Measurements from ENCODE around the gene KIF6.
"Not testable (repeated sequence)": the region's sequence is repeated elsewhere in the genome, so short reads cannot be mapped to it uniquely, and the experiment has no call there.

The KIF6 gene, protein sequence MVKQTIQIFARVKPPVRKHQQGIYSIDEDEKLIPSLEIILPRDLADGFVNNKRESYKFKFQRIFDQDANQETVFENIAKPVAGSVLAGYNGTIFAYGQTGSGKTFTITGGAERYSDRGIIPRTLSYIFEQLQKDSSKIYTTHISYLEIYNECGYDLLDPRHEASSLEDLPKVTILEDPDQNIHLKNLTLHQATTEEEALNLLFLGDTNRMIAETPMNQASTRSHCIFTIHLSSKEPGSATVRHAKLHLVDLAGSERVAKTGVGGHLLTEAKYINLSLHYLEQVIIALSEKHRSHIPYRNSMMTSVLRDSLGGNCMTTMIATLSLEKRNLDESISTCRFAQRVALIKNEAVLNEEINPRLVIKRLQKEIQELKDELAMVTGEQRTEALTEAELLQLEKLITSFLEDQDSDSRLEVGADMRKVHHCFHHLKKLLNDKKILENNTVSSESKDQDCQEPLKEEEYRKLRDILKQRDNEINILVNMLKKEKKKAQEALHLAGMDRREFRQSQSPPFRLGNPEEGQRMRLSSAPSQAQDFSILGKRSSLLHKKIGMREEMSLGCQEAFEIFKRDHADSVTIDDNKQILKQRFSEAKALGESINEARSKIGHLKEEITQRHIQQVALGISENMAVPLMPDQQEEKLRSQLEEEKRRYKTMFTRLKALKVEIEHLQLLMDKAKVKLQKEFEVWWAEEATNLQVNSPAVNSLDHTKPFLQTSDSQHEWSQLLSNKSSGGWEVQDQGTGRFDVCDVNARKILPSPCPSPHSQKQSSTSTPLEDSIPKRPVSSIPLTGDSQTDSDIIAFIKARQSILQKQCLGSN

DNA sequence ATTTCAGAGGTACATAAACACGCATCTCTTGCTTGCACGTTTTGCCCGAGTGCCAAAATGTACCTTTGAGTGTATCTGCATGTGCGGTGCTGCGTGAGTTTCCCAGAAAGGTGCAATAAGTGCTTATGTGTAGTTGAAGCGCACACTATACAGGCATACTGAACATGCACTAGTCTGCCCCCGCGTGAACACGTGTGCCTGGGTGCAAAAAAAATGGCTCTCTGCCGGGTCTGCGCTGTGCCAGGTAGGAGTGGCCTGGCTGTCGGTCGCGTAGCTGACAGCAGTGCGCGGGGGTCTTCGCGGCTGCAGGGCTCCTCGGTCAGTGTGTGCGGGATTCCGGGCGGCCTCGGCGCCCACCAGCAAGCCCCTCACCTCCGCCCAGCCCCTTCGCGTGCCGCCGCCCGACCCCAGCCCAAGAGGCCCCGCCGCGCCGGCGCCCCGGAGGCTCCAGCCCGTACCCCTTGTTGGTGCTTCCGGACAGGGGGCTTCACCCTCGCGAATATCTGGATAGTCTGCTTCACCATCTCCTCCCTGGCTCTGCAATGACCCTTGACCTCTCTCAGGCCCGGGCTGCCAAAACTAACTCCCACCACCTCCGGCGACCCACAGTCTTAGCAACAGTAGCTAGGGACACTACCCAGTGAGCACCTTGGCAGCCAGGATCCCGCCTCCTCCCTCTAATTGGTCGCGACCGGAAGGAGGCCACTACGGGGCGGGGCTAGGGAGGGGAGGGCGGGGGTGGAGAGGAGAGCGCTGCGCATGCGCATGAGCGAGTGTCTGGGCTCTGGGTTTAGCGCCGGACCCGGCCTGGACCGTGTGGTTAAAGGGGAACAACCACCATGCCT is at the start of gene KIF6:
Gene KIF6, minus strand, starts transcription at position 622 of the 845 bp plus-strand sequence. Its CDS starts 98 bp downstream, at position 524.
- peak; percentile 85 for DNase-seq

DNA sequence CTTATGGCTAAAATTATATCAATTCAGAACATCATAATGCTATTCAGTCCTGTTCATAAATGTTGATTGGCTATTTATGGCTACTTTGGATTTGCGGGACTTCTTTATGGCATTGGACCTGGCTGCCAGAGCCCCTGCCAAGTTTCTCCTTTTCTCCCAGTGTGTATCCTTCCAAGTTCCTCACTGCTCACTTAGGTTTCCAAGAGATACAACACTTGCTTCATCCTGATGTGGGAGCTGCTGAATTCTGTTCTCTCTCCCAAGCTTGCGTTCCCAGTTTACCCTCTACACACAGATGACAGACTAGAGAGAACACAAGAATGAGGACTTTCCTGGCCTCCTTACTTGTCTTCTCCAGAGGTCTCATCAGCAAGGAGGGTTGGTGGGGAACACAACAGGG is 48.6 kb upstream of the KIF6 start:
- DNase-seq, result no peak

DNA sequence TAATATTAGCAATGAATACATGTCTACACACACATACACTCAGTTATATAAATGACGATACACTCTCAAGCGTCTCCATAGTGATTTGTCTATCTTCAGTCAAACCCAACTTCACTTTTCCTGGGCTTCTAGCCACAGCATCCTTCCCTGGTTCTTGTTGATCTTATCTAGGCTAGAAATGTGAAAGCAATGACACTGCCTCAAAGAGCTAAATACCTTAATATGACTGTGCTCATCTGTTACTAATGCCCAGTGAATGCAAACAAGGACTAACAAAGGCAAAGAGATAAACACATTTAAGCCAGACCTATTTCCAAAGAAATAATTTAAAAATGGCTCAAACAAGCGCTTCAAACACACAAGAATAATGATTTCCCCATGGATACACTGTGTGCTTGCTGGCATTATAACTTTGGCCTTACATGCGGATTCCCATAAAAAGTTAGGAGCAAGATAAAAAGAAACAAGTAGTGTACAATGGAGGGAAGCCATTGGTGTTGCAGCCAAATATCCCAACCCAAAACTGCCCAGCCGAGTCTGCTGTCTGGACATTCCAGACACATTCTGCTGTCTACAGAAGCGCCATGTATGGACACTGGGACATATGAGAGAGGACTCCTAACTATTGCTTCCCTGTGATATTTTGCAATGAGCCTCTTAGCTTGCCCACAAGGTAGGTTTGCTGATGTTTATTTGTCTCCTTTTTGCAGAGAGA is 47.5 kb upstream of the KIF6 start:
- no peak for DNase-seq

DNA sequence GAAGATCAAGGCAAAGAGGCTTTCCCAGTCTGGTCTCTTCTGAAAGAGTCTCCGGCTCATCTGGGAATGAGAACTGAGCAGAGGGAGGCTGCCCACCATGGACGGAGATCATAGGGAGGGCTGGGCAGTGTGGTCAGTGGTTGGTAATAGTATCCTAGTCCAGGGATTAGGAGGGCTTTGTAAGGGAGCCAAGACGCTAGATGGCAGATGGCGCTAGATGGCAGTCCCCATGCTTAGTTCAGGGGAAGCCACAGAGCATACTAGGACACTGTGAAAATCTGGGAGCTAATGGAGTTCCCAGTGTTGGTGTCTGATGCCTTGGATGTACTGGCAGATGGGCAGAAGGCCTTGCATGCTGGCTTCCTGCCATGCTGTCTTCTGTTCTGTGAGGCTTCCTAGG is 45.2 kb upstream of the KIF6 start:
- DNase-seq, result no peak

DNA sequence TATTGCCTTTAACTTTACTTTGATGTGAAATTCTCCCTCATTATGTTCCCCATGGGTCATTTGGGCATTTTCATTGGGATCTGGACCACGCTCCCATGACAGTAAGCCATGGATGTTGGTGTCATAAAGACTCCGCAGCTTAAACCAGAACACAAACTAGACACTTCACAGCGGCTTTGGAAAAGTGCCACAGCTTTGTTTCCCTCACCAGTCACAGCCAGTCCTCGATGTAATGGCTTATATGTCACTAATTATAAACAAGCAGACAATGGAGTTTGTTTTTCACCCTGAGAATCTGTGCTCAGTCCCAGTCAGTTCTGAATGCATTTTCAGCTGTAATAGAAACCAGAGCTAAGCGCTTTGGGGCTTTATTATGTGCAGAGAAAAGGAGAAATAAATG is 43.8 kb upstream of the KIF6 start:
- no peak for DNase-seq

DNA sequence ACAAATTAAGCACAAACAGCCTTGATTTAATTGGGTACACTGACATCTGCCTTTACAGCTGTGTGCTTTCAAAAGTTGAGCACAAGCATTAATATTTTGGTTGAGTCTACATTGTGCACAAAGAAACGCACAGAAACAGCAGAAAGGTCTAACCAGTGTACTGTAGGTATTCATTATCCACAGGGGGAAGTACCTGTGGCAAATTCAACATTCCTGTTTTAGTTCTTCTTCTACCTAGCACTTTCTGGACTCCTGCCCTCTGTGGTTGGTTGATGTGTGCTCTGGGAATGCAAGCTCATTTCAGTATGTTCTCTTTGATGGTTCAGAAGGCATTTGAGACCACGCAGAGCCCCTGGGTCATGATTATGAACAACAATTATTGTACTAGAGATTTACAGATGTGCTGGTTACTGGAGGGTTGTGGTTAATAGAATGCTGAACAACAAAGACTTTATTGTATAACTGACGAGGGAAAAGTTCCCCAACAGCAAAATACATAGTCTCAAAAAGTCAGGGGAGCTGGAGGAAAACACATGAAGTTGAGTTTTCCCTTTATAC is 40.4 kb upstream of the KIF6 start:
- DNase-seq, result no peak

DNA sequence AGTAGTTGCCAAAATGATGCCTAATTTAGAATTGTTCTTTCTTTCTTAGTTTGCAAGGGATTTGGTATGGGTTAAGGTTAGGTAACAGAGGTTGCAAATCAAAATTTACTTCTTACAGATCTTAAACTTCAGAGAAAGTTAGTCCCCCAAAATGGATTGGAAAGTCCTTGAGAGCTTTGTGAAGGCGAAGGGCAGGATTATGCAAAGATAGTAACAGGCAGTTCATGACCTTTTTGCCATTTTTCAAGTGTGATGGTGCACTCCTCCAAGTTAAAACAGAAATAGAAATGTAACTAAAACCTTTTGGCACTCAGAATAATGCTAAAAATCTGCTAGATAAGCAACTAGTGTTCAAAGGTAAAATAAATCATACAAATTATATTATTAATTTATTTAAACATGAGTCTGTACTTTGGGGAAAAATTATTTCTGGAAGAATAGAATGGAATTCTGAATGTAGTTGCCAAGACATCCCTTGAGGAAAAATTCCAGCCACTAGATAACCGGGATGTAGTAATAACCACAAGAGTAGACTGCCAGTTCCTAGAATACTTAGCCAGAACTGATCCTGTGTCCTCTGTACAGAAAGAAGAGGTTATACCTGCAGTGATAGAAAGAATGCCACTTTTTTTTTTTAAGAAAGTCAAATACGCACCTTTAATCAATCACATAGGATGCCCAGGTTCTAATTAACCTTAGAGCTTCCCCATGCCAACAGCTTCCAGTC is 35.2 kb upstream of the KIF6 start:
- DNase-seq, result no peak

DNA sequence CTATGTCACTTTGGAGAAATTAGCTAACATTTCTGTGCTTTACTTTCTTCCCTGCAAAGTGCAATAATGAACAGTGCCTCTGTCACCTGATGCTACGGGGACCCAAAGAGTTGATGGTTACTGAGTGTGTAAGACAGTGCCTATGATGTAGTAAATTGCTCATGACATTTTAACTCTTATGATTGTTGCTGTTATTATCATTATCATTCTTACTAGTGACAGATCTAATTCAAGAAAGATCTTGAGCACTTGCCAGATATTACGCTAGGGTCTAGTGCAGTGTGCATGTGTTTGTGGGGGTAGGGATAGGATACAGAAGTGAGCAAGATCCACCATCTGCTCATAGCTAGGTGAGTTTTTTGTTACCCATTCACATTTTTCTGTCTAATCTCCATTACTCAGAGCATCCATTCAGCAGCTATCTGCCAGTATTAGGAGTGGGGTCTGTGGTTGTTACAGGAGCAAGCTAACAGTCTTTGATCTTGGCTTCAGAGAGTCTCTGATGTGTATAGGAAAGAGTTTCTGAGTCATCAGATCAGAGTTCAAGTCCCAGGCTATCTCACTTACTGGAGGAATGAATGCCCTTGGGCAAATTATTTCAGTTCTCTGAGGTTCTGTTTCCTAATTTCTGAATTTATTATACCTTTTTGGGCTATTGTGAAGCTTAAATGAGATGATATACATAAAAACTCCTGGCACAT is 33.8 kb upstream of the KIF6 start:
- DNase-seq, result no peak

DNA sequence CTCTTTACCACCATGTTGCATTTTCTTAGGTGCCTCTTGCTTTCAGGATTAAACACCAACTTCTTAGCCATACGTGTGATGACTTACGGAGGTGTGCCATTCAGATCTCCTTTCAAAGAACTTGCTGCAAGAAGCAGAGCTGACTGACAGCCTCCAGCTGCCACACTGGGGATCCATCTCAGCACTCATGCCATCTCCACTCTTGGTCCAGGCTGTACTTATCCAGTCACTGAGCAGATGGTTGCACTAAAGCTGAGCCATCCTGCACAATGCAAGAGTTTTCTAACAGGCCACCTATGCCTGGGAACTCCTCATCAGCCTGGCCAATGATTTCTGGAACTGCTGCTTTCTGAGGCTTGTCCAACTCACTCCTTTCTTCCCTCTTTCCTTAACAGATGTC is 31.4 kb upstream of the KIF6 start:
- DNase-seq, result no peak

DNA sequence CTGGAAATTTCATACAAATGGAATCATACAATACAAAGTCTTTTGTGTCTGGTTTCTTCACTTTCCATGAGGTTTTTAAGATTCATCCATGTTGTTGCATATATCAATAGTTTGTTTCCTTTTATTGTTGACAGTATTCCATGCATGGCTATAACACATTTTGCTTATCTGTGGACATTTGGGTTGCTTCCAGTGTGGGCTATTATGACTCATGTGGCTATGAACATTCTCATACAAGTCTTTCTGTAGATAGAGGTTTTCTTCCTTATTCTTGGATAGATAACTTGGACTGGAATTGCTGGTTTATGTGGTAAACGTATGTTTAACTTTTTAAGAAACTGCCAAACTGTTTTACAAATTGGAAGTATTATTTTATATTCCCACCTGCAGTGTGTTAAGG is 30.0 kb upstream of the KIF6 start:
- no peak for DNase-seq

DNA sequence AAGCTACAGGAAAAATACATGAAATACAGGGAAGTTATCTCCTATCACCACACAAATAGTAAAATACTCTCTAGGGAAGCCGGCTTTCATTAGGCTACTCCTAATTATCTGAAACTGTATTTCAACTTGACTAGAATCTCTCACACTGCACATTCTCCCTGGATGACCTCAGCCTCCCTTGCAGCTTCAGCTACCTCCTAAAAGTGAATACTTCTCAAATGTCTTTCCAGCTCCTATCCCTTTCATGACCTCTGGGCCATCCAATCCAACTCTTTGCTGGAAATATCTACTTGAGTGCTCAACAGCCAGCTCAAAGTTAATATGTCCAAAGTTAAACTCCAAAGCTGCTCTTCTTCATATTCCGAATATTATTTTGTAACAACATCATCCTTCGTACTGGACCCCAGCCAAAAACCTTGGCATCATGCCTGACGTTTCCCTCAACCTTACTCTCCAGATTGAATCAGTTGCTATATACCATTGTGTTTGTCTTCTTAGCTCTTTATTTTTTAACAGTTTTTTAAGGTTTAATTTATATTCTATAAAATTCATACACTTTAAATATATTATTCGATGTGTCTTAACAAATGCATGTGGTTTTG is 29.4 kb upstream of the KIF6 start:
- no peak for DNase-seq

DNA sequence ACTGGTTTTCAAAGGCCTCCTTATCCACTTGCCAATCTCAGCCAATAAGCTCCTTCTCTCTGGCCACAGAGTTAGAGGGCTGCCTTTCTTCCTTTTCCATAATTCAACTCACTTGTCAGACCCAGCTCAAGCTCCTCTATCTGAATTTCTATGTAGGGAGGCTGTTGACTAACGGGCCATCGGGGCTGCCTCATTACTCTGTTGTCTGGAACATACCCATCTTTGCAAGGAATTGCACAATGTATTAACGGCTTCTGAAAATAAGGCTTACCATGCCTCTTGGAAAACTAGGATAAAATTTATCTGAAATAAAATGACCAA is 28.5 kb upstream of the KIF6 start:
- DNase-seq, result no peak

DNA sequence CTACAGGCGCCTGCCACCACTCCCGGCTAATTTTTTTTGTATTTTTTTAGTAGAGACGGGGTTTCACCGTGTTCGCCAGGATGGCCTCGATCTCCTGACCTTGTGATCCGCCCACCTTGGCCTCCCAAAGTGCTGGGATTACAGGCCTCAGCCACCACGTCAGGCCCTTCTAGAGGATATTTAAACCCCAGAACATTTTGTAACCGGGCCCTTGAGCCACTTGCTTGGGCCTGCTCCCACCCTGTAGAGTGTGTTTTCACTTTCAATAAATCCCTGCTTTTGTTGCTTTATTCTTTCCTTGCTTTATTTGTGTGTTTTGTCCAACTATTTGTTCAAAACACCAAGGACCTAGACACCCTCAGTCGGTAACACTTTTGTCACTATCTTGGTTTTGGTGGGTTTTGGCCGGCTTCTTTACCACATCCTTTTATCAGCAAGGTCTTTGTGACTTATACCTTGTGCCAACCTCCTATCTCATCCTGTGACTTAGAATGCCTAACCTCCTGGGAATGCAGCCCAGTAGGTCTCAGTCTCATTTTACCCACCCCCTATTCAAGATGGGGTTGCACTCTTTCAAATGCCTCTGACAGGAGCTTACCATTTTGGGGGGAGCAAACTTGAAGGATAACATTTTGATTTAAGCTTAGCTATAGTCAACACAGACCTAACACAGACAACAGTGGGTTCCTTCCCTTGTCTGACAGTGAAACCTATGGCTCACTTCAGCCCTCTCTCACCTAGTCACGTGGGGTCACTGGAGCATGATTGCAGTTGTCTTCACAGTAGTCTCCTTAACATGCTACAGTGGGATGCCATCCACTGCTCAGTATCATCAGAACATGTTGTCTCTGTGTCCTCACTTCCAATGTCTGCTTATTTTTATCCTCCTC is 27.9 kb upstream of the KIF6 start:
- no peak for DNase-seq

DNA sequence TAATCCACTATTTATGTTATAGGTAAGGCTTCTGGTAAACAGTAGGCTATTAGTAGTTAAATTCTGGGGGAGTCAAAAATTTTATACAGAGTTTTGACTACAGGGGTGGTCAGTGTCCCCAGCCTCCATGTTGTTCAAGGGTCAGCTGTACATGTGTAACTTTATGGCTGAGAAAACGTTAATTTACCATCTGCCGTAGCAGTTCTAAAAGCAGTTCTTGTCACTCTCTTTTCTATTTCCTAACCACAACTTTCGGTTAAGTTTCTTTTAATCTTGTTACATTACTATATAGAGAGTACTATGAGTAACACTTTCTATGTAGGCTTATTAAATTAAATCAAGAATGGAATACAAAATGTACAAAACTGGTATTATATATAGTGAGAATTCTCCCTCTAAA is 21.6 kb upstream of the KIF6 start:
- DNase-seq, result no peak

DNA sequence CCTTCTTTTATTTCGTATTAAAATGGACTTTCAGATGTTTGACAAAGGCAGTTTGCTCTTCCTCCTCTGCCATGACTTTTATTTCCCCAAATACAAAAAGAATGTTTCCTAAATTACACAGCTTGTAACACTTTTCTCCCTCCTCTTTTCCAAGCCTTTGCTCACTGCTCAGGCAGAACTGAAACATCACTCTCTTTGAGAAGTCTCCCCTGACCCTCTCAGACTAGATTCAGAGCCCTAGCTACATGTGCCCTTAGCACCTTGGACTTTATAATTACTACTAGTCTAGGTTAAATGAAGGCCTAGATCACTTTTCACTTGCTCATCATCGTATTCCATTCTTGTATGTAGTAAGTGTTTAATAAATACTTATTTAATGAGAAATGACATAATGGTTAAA is 8.5 kb upstream of the KIF6 start:
- no peak for DNase-seq

DNA sequence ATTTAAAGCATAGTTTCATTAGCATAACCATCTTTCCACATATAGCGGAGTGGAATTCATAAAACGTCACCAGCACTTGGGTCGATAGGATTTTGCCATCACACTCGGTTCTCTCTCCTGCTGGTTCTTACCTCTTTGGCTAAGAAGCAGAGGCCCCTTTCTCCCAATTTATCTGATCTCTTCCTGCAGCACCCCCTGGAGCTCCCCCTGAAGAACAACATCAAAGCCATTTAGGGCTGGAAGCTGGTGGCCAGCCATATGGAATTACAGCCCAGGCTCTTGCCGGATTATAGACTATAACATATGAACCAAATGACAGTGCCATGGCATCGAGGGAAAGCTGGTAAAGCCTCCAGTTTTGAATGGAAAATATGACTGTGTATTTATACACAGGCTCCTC is 6.4 kb upstream of the KIF6 start:
- no peak for DNase-seq

DNA sequence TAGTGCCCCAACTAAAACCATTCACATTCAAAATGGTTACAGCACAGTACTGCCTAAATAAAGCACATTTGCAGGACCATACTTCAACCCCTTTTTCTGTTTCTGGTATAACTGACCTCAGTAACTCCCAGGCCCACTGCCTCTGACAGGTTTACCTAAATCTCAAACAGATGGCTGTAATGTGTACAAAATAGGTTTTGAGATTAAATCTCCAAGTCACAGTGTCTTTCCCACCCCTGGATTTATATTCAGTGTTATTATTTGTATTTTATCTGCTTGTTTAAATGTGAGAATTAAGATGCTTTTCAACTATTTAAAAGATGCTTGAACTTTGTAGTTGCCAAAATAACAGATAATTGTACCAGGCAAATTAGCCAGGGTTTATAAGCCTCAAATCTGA is 4.7 kb upstream of the KIF6 start:
- DNase-seq, result no peak

DNA sequence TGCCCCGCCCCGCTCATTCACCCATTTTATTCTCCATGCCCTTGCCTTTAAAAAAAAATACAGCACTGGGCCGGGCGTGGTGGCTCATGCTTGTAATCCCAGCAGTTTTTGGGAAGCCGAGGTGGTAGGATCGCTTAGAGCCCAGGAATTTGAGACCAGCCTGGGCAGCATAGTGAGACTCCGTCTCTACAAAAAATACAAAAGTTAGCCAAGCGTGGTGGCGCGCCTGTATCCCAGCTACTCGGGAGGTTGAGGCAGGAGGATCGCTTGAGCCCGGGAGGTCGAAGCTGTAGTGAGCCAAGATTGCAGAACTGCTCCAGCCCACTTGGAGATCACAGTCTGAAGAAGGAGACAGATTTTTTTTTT is 407 bp upstream of the KIF6 start:
- DNase-seq, result no peak

DNA sequence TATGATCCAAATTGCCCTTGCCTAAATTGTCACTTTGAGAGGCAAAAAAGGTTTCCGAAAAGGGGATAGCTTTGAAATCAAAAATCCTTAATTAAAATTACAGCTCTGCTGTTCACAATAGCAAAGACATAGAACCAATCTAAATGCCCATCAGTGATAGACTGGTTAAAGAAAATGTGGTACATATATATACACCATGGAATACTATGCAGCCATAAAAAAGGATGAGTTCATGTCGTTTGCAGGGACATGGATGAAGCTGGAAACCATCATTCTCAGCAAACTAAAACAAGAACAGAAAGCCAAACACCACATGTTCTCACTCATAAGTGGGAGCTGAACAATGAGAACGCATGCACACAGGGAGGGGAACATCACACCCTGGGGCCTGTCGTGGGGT is 1.9 kb downstream of the KIF6 start:
- DNase-seq, result not testable (repeated sequence)

DNA sequence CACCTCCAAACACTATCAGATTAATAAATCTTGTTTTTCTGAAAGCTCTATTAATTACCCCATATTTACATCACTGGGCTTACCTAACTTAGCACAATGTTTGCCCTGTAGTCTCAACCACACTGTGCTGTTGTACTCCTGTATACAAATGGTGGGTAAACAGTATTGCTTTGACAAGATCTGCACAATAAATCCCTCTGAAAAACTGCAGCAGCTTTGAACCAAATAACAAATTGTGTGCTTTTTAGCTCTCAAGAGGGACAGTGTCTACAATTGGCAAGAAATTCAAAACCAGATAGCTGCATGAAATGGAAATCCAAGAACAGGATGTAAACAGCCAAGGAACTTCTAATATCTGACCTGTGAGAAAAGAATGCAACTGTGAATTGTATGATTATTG is 10.4 kb downstream of the KIF6 start:
- DNase-seq, result no peak

All from NCI-H187 treated with DMSO at 0.1 percent for 48 hours (cell line).